GM23248 (cell line): Measurements from ENCODE around the gene FSTL4.

ENCODE experiments used
- EZH2 ChIP-seq: fragments of 200-600 bp; sonication (generic); IDR thresholded peaks from 2 replicates; pipeline ENCODE4 v1.6.1; 2018; ENCODE audit warnings: antibody characterized with exemption, mild to moderate bottlenecking; ENCODE audit not compliant: insufficient read depth, poor library complexity, severe bottlenecking
- EZH2phosphoT487 ChIP-seq: fragments of 200-600 bp; sonication (generic); IDR thresholded peaks from 2 replicates; pipeline ENCODE4 v1.6.1; 2018; ENCODE audit warnings: antibody characterized with exemption, moderate library complexity, mild to moderate bottlenecking, low read depth; ENCODE audit not compliant: insufficient read depth

GRCh38 chr5:133247881-133248624, 364.3 kb downstream of the FSTL4 start:
- TF ChIP-seq EZH2 = no peak
- no peak for TF ChIP-seq EZH2phosphoT487
